ENCODE results near the gene SH3RF1. TPM values are rescaled to one million over a fixed set of nuclear protein-coding genes. Genes with fewer than 3 reads are reported as not detected.

Gene SH3RF1
- total RNA-seq, 1 donor from 2014 or later: 21.6 TPM

- no peak overlapping the region for H3K4me3 Mint-ChIP-seq
- TF ChIP-seq, protein P1, sequence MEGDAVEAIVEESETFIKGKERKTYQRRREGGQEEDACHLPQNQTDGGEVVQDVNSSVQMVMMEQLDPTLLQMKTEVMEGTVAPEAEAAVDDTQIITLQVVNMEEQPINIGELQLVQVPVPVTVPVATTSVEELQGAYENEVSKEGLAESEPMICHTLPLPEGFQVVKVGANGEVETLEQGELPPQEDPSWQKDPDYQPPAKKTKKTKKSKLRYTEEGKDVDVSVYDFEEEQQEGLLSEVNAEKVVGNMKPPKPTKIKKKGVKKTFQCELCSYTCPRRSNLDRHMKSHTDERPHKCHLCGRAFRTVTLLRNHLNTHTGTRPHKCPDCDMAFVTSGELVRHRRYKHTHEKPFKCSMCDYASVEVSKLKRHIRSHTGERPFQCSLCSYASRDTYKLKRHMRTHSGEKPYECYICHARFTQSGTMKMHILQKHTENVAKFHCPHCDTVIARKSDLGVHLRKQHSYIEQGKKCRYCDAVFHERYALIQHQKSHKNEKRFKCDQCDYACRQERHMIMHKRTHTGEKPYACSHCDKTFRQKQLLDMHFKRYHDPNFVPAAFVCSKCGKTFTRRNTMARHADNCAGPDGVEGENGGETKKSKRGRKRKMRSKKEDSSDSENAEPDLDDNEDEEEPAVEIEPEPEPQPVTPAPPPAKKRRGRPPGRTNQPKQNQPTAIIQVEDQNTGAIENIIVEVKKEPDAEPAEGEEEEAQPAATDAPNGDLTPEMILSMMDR (conservative IDR thresholded peaks at IDR 0.05): no peak
- peaks cover 8% of the 10 kb centered on the region for H3K36me3 Mint-ChIP-seq
- peaks cover 5% of the 10 kb centered on the region for H3K9me3 Mint-ChIP-seq
- H3K27ac Mint-ChIP-seq: no peak overlapping the region
- H3K27me3 Mint-ChIP-seq: peaks cover 4% of the 10 kb centered on the region
- peaks cover 46% of the 10 kb centered on the region for H3K4me1 Mint-ChIP-seq (ENCODE audit: unreplicated experiment)
- DNase-seq (ENCODE audit: extremely low spot score, unreplicated experiment): no peak
Measured at GRCh38 chr4:169236078-169236477, 34.7 kb downstream of the SH3RF1 start.

DNA sequence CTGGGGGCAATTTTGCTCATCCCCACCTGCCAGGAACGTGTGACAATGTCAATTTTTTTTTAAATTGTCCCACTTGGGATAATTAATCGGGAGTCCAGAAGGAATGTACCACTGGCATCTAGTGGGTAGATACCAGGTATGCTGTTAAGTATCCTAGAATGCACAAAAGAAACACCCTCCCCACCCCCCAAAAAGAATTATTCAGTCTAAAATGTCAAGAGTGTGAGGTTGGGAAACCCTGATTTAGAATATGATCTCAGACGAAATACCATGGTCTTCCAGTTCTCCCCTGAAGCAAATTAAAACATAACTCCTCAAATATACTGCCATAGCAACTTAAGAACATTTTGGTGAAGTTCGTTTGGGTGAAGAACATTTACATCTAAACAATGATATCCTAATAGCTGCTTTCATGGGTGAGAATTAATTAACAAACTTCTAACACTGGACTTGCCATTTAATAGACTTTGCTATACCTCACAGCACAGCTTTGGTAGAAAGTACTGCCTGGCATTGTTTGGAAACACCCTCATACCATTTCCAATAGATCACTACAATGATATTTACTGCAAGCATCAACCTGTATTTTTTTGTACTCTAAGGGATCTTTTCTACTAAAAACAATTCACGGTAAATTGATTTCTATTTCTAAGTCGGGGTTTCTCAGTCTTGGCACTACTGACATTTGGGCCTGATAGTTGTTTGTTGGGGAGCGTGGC, 36.5 kb downstream of the SH3RF1 start:
- TF ChIP-seq, protein P1 (conservative IDR thresholded peaks at IDR 0.05): no peak
- Mint-ChIP-seq H3K27ac (peak overlapping the region; percentile 16), H3K27me3 (peaks cover 4% of the 10 kb centered on the region), H3K36me3 (peaks cover 8% of the 10 kb centered on the region), H3K4me3 (no peak overlapping the region), H3K9me3 (peaks cover 5% of the 10 kb centered on the region), H3K4me1 (ENCODE audit: unreplicated experiment) (peaks cover 38% of the 10 kb centered on the region)
- no peak for DNase-seq (ENCODE audit: extremely low spot score, unreplicated experiment)

DNA sequence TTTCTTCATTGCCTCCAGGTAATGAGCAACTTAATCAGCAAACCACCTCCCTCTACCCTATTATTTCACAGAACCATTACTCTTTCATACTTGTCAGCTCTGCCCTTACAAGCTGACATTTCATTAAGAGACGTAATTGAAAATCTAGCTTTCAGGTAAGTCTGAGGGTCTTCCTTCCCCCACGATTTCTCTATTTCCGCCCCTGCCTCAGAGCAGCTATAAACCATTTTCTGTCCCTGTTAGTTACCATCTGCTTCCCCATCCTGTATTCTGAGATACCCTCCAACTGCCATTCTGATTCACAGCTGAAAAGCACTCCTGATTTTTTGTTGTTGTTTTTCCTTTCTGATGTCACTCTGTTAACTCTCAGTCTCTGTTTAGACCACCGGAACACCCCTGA, 37.1 kb downstream of the SH3RF1 start:
- peaks cover 5% of the 10 kb centered on the region for H3K9me3 Mint-ChIP-seq
- H3K27me3 Mint-ChIP-seq: peaks cover 4% of the 10 kb centered on the region
- TF ChIP-seq, protein P1 (conservative IDR thresholded peaks at IDR 0.05): no peak
- H3K27ac Mint-ChIP-seq: peak overlapping the region; percentile 16
- peaks cover 33% of the 10 kb centered on the region for H3K4me1 Mint-ChIP-seq (ENCODE audit: unreplicated experiment)
- H3K4me3 Mint-ChIP-seq: no peak overlapping the region
- DNase-seq (ENCODE audit: extremely low spot score, unreplicated experiment): no peak
- H3K36me3 Mint-ChIP-seq: peaks cover 8% of the 10 kb centered on the region

DNA sequence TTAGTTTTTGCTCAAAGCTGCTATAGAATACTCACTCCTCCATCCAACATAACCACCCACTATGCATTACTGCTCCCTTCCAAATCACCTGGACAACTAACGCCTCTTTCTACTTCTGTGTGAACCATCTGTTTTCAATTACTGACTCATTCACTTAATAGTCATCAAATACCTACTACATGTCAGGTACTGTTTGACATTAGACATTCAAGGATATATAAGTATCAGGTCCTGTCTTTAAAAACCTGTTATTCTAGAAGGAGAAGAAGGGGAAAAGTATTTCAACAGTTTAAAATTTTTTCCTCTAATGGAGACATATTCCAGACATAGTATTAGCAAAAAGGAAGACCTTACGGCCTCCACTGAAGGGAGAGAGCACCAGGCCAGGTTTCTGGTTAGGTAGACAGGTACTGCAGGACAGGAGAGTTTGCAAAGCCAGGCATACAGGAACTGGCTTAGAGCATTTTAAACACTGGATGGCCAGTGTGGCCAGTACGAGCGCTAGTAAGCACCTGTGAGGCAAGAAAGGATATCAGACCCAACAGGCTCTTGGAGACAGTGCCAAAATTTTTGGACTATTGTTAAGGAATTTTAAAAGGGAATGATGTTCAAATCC, 39.0 kb downstream of the SH3RF1 start:
- peaks cover 23% of the 10 kb centered on the region for H3K4me1 Mint-ChIP-seq (ENCODE audit: unreplicated experiment)
- H3K36me3 Mint-ChIP-seq: peaks cover 8% of the 10 kb centered on the region
- DNase-seq (ENCODE audit: extremely low spot score, unreplicated experiment): no peak
- TF ChIP-seq, protein P1 (conservative IDR thresholded peaks at IDR 0.05): no peak
- peaks cover 4% of the 10 kb centered on the region for H3K27me3 Mint-ChIP-seq
- peak overlapping the region; percentile 55 for H3K27ac Mint-ChIP-seq
- peaks cover 5% of the 10 kb centered on the region for H3K9me3 Mint-ChIP-seq
- peak overlapping the region; percentile 9 for H3K4me3 Mint-ChIP-seq

DNA sequence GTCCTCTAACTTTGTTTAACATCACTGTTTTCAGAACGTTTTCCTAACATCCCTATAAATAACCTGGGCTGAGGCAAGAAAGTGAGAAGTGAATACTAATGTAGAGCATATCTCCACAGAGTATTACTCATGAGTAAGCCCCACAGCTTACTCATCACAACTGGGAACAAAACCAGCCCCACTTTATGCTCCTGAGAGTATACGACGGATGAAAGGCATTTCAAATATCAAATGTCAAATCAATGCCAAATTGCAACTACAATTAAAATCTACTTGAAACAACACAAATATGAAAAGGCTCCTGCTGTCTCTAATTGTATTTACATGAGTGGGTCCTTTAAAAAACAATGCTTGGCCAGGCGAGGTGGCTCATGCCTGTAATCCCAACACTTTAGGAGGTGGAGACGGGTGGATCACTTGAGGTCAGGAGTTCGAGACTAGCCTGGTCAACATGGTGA, 41.2 kb downstream of the SH3RF1 start:
- Mint-ChIP-seq H3K27me3 (peaks cover 4% of the 10 kb centered on the region), H3K4me1 (ENCODE audit: unreplicated experiment) (peaks cover 18% of the 10 kb centered on the region), H3K9me3 (peaks cover 5% of the 10 kb centered on the region), H3K27ac (no peak overlapping the region), H3K4me3 (no peak overlapping the region), H3K36me3 (peaks cover 8% of the 10 kb centered on the region)
- DNase-seq (ENCODE audit: extremely low spot score, unreplicated experiment): no peak
- TF ChIP-seq, protein P1 (conservative IDR thresholded peaks at IDR 0.05): no peak

Data from type B pancreatic cell (in vitro differentiated cells).